Hematopoietic multipotent progenitor cell treated with erythropoietin and hydrocortisone succinate and interleukin-3 and kit ligand, for 15 days (in vitro differentiated cells): Measurements from ENCODE around the gene PSTPIP1.
"Not testable (repeated sequence)": the region's sequence is repeated elsewhere in the genome, so short reads cannot be mapped to it uniquely, and the experiment has no call there.

ENCODE experiments used
- DNase-seq: peaks from one replicate; pipeline ENCODE4 v3.0.0-alpha.2; 2015; ENCODE audit warnings: low spot score

PSTPIP1 gene

GRCh38 chr15:76994971-76995945 lies at the start of gene PSTPIP1:
PSTPIP1 (plus strand) TSS chr15:76995126; CDS start chr15:76995574, 448 bp downstream.
- DNase-seq, result no peak

- DNase-seq, result no peak
Measured at GRCh38 chr15:76945494-76946093, 49.3 kb upstream of the PSTPIP1 start.

- DNase-seq, result no peak
Measured at GRCh38 chr15:76947454-76947853, 47.5 kb upstream of the PSTPIP1 start.

GRCh38 chr15:76951220-76951619 lies 43.7 kb upstream of the PSTPIP1 start:
- no peak for DNase-seq

GRCh38 chr15:76953913-76954312 lies 41.0 kb upstream of the PSTPIP1 start:
- no peak for DNase-seq

GRCh38 chr15:76954744-76955143 lies 40.2 kb upstream of the PSTPIP1 start:
- no peak for DNase-seq

- DNase-seq, result no peak
Measured at GRCh38 chr15:76961268-76962011, 33.5 kb upstream of the PSTPIP1 start.

- no peak for DNase-seq
Measured at GRCh38 chr15:76962337-76963013, 32.5 kb upstream of the PSTPIP1 start.

- DNase-seq, result no peak
Measured at GRCh38 chr15:76963596-76963995, 31.3 kb upstream of the PSTPIP1 start.

GRCh38 chr15:76964157-76964556 lies 30.8 kb upstream of the PSTPIP1 start:
- no peak for DNase-seq

GRCh38 chr15:76966051-76966450 lies 28.9 kb upstream of the PSTPIP1 start:
- not testable (repeated sequence) for DNase-seq

- no peak for DNase-seq
Measured at GRCh38 chr15:76967067-76967466, 27.9 kb upstream of the PSTPIP1 start.

GRCh38 chr15:76968306-76968705 lies 26.6 kb upstream of the PSTPIP1 start:
- no peak for DNase-seq

GRCh38 chr15:76972389-76973361 lies 22.3 kb upstream of the PSTPIP1 start:
- no peak for DNase-seq

GRCh38 chr15:76973362-76973743 lies 21.6 kb upstream of the PSTPIP1 start:
- no peak for DNase-seq

GRCh38 chr15:76973906-76974305 lies 21.0 kb upstream of the PSTPIP1 start:
- no peak for DNase-seq

GRCh38 chr15:76974456-76975036 lies 20.4 kb upstream of the PSTPIP1 start:
- DNase-seq, result no peak

- no peak for DNase-seq
Measured at GRCh38 chr15:76976141-76976540, 18.8 kb upstream of the PSTPIP1 start.

GRCh38 chr15:76976572-76977270 lies 18.2 kb upstream of the PSTPIP1 start:
- no peak for DNase-seq
